Measurements from ENCODE around the gene PERM1. TPM values are rescaled to one million over a fixed set of nuclear protein-coding genes. Genes with fewer than 3 reads are reported as not detected.

Gene PERM1
- total RNA-seq, 1 experiment from 2014 or later: 0.39 TPM

GRCh38 chr1:999725-1000356, 17.9 kb upstream of the PERM1 start, which contains the start of gene HES4:
TSS of gene HES4 (minus strand) at chr1:1000097. CDS start at chr1:999973, 124 bp downstream.
- Histone ChIP-seq H3K36me3 (ENCODE audit: control insufficient read depth in 1 of 2, insufficient read depth in 2 of 2, low read length in 2 of 2) (no peaks in the 10 kb centered on the region), H3K4me2 (ENCODE audit: low read length) (peak within 1 kb of the TSS; percentile 98), H3K9me2 (ENCODE audit: insufficient read depth) (no peaks in the 10 kb centered on the region), H3K79me2 (ENCODE audit: insufficient read depth, low read length) (peaks cover 29% of the 10 kb centered on the region), H4K20me1 (ENCODE audit: insufficient read depth) (peaks cover 8% of the 10 kb centered on the region; the same call in 1 of the 2 replicates), H3K9ac (ENCODE audit: low read length) (peak within 1 kb of the TSS; percentile 100), H2AFZ (ENCODE audit: low read depth, low read length, poor library complexity, severe bottlenecking) (no peak within 1 kb of the TSS), H3K27ac (ENCODE audit: low read depth, low read length) (peak within 1 kb of the TSS; percentile 99), H3K4me3 (replicated peaks in 1 of 2; ENCODE audit: low read depth in 1 of 2, low read length in 2 of 2) (peak within 1 kb of the TSS; percentile 75 to 83), H3K4me1 (ENCODE audit: control insufficient read depth in 1 of 2, insufficient read depth in 2 of 2, low read length in 2 of 2) (peaks cover 15 to 66% of the 10 kb centered on the region in 2 experiments), H3K9me3 (ENCODE audit: control insufficient read depth in 1 of 2, insufficient read depth in 1 of 2, low read depth in 1 of 2, low read length in 2 of 2) (no peaks in the 10 kb centered on the region), H3K27me3 (ENCODE audit: insufficient read depth, low read length) (no peaks in the 10 kb centered on the region)
- no TSS peak for BruUV-seq (replicated peaks)
- CTCF ChIA-PET: interaction anchor here (1.0 kb wide), 1 partner anchor 64 kb away, joined by 5 read pairs; no protein-coding TSS in a partner anchor
- intact Hi-C loops (cut with micrococcal nuclease): loop anchor here (2.0 to 5.0 kb wide), 2 partner anchors 15 to 67 kb away; no protein-coding TSS in a partner anchor
- ATAC-seq (peak; percentile 67), DNase-seq (ENCODE audit: low read depth, low spot score) (peak; percentile 84)
- RAD21 ChIA-PET (ENCODE audit: low non-redundant PET in 1 of 2, low total read pairs in 2 of 2, uncharacterized antibody in 2 of 2, unreplicated experiment in 2 of 2): interaction anchor here in 1 of 2 experiments (0.7 kb wide), 1 partner anchor 15 kb away, joined by 3 read pairs; no protein-coding TSS in a partner anchor
- no peak for TF ChIP-seq SP1 (IDR thresholded peaks at IDR 0.05; ENCODE audit: low read depth)
- no peak for TF ChIP-seq EZH2 (IDR thresholded peaks at IDR 0.05)
- TF ChIP-seq TCF7L2 (IDR thresholded peaks at IDR 0.05; ENCODE audit: borderline replicate concordance, extremely low read depth, insufficient read depth, insufficient read length): peak; percentile 51
- no peak for TF ChIP-seq EZH2phosphoT487 (IDR thresholded peaks at IDR 0.05; ENCODE audit: borderline replicate concordance)
- no peak for TF ChIP-seq REST (IDR thresholded peaks at IDR 0.05; ENCODE audit: low read depth)
- TF ChIP-seq ZFX (IDR thresholded peaks at IDR 0.05): peak; percentile 68; the same call in 1 of the 2 replicates
- peak; percentile 69 for TF ChIP-seq POLR2A (IDR thresholded peaks at IDR 0.05; ENCODE audit: borderline replicate concordance, extremely low read depth, insufficient read depth, insufficient read length)
- no peak for TF ChIP-seq RAD21 (IDR thresholded peaks at IDR 0.05; ENCODE audit: low read depth)
- TF ChIP-seq EGR1 (IDR thresholded peaks at IDR 0.05; ENCODE audit: low read depth): no peak
- TF ChIP-seq POLR2AphosphoS5 (IDR thresholded peaks at IDR 0.05; ENCODE audit: low read depth, low read length): peak; percentile 87
- TF ChIP-seq ZBTB33 (IDR thresholded peaks at IDR 0.05; ENCODE audit: extremely low read depth, insufficient replicate concordance, low read length): no peak
- POLR2A ChIA-PET: interaction anchor here (1.0 to 1.5 kb wide), 3 partner anchors 14 to 32 kb away, joined by 3 to 5 read pairs (median 3); partner anchors contain the start of gene ISG15

Measured in HCT116 (cell line).